Measurements from ENCODE around the gene CBY2. TPM values are rescaled to one million over a fixed set of nuclear protein-coding genes. Genes with fewer than 3 reads are reported as not detected.

CBY2 gene
- total and polyA plus RNA-seq, 4 donors = not detected

- Histone ChIP-seq H3K27me3 (ENCODE audit: control insufficient read depth in 3 of 3, insufficient read depth in 3 of 3, low read length in 2 of 3) (no peaks in the 10 kb centered on the region), H3K4me3 (no peak overlapping the region), H3K4me1 (ENCODE audit: control insufficient read depth in 5 of 5, insufficient read depth in 5 of 5, low read length in 5 of 5) (peaks cover 0 to 15% (median 0%) of the 10 kb centered on the region in 5 donors), H3K27ac (ENCODE audit: low read depth in 1 of 2, low read length in 1 of 2) (no peak overlapping the region), H3K36me3 (ENCODE audit: control insufficient read depth in 4 of 4, insufficient read depth in 4 of 4, low read length in 4 of 4) (no peaks in the 10 kb centered on the region), H3K9me3 (ENCODE audit: control insufficient read depth in 4 of 4, insufficient read depth in 3 of 4, low read length in 3 of 4) (peaks cover 0 to 3% (median 0%) of the 10 kb centered on the region in 4 donors), H3K9ac (ENCODE audit: insufficient read depth in 1 of 2, low read length in 2 of 2) (no peak overlapping the region)
- no peak for ATAC-seq (ENCODE audit: insufficient read depth, low FRiP score)
- 27 to 43% methylated on average over 2 of the region's 2 CpGs for WGBS, 2 donors
- no peak for TF ChIP-seq CTCF (IDR thresholded peaks at IDR 0.05; ENCODE audit: control extremely low read depth, extremely low read depth)
- DNase-seq = no peak
These were observed 35.5 kb downstream of the CBY2 start for GRCh38 chr13:45737571-45738017.

- Histone ChIP-seq H3K27ac (ENCODE audit: low read depth in 1 of 2, low read length in 1 of 2) (no peak overlapping the region), H3K27me3 (ENCODE audit: control insufficient read depth in 3 of 3, insufficient read depth in 3 of 3, low read length in 2 of 3) (no peaks in the 10 kb centered on the region), H3K4me3 (no peak overlapping the region), H3K36me3 (ENCODE audit: control insufficient read depth in 4 of 4, insufficient read depth in 4 of 4, low read length in 4 of 4) (no peaks in the 10 kb centered on the region), H3K9ac (ENCODE audit: insufficient read depth in 1 of 2, low read length in 2 of 2) (no peak overlapping the region), H3K4me1 (ENCODE audit: control insufficient read depth in 5 of 5, insufficient read depth in 5 of 5, low read length in 5 of 5) (peaks cover 0 to 3% (median 0%) of the 10 kb centered on the region in 5 donors), H3K9me3 (ENCODE audit: control insufficient read depth in 4 of 4, insufficient read depth in 3 of 4, low read length in 3 of 4) (no peaks in the 10 kb centered on the region)
- 67 to 87% methylated on average over 5 of the region's 5 CpGs for WGBS, 2 donors
- ATAC-seq (ENCODE audit: insufficient read depth, low FRiP score) (no peak), DNase-seq (no peak)
- TF ChIP-seq CTCF (IDR thresholded peaks at IDR 0.05; ENCODE audit: control extremely low read depth, extremely low read depth) = no peak
These were observed 40.9 kb downstream of the CBY2 start for GRCh38 chr13:45742985-45743384.

- H3K27me3 ChIP-seq (ENCODE audit: control insufficient read depth in 3 of 3, insufficient read depth in 3 of 3, low read length in 2 of 3) = no peaks in the 10 kb centered on the region
- peaks cover 0 to 7% (median 0%) of the 10 kb centered on the region in 5 donors for H3K4me1 ChIP-seq (ENCODE audit: control insufficient read depth in 5 of 5, insufficient read depth in 5 of 5, low read length in 5 of 5)
- H3K36me3 ChIP-seq (ENCODE audit: control insufficient read depth in 4 of 4, insufficient read depth in 4 of 4, low read length in 4 of 4) = no peaks in the 10 kb centered on the region
- no peak overlapping the region for H3K4me3 ChIP-seq
- DNase-seq (no peak), ATAC-seq (ENCODE audit: insufficient read depth, low FRiP score) (no peak)
- H3K27ac ChIP-seq (ENCODE audit: low read depth in 1 of 2, low read length in 1 of 2) = no peak overlapping the region
- TF ChIP-seq CTCF (IDR thresholded peaks at IDR 0.05; ENCODE audit: control extremely low read depth, extremely low read depth) = no peak
- H3K9ac ChIP-seq (ENCODE audit: insufficient read depth in 1 of 2, low read length in 2 of 2) = no peak overlapping the region
- H3K9me3 ChIP-seq (ENCODE audit: control insufficient read depth in 4 of 4, insufficient read depth in 3 of 4, low read length in 3 of 4) = no peaks in the 10 kb centered on the region
- WGBS, 2 donors = 88 to 90% methylated on average over 3 of the region's 3 CpGs
These were observed 42.9 kb downstream of the CBY2 start for GRCh38 chr13:45744979-45745378.

- peaks cover 0 to 3% (median 0%) of the 10 kb centered on the region in 3 donors for H3K27me3 ChIP-seq (ENCODE audit: control insufficient read depth in 3 of 3, insufficient read depth in 3 of 3, low read length in 2 of 3)
- no peaks in the 10 kb centered on the region for H3K9me3 ChIP-seq (ENCODE audit: control insufficient read depth in 4 of 4, insufficient read depth in 3 of 4, low read length in 3 of 4)
- no peak overlapping the region for H3K9ac ChIP-seq (ENCODE audit: insufficient read depth in 1 of 2, low read length in 2 of 2)
- WGBS, 2 donors = 14 to 53% methylated on average over 2 of the region's 2 CpGs
- no peak overlapping the region for H3K4me3 ChIP-seq
- no peak overlapping the region for H3K27ac ChIP-seq (ENCODE audit: low read depth in 1 of 2, low read length in 1 of 2)
- TF ChIP-seq CTCF (IDR thresholded peaks at IDR 0.05; ENCODE audit: control extremely low read depth, extremely low read depth) = no peak
- DNase-seq = peak in 1 of 3 donors; percentile 20
- ATAC-seq (ENCODE audit: insufficient read depth, low FRiP score) = no peak
- H3K4me1 ChIP-seq (ENCODE audit: control insufficient read depth in 5 of 5, insufficient read depth in 5 of 5, low read length in 5 of 5) = peaks cover 0 to 7% (median 0%) of the 10 kb centered on the region in 5 donors
- no peaks in the 10 kb centered on the region for H3K36me3 ChIP-seq (ENCODE audit: control insufficient read depth in 4 of 4, insufficient read depth in 4 of 4, low read length in 4 of 4)
These were observed 45.0 kb downstream of the CBY2 start for GRCh38 chr13:45747071-45747470.
